ENCODE measurements around the gene TTC16.
"Not testable (repeated sequence)": the region's sequence is repeated elsewhere in the genome, so short reads cannot be mapped to it uniquely, and the experiment has no call there.

Gene TTC16

DNA sequence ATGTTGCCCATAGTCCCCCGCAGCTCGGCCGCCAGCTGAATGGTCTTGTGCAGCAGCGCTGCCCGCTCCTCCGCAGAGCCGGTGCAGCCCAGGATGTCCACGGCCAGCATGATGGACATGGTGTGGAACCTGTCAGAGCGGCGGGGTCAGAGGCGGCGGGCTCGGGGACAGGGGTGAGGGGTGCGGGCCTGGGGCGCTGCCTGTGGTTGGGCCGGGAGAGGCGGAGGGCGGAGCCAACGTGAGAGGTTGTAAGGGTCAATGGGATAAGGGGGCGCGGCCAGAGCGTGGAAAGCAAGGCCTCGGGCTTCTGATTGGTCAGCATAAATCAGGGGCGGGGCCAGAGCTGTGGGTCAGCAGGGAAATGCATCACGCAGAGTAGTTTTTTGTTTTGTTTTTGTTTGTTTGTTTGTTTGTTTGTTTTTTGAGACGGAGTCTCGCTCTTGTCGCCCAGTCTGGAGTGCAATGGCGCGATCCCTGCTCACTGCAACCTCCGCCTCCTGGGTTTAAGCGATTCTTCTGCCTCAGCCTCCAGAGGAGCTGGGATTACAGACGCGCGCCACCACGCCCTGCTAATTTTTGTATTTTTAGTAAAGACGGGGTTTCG, 26.1 kb downstream of the TTC16 start:
- peak; percentile 74 for DNase-seq (ENCODE audit: low read depth, low spot score)

GRCh38 chr9:127742435-127743088, 26.7 kb downstream of the TTC16 start:
- peak; percentile 87 for DNase-seq (ENCODE audit: low read depth, low spot score)

GRCh38 chr9:127744398-127745110, 28.7 kb downstream of the TTC16 start:
- no peak for DNase-seq (ENCODE audit: low read depth, low spot score)

GRCh38 chr9:127746959-127747569, 31.2 kb downstream of the TTC16 start:
- no peak for DNase-seq (ENCODE audit: low read depth, low spot score)

DNA sequence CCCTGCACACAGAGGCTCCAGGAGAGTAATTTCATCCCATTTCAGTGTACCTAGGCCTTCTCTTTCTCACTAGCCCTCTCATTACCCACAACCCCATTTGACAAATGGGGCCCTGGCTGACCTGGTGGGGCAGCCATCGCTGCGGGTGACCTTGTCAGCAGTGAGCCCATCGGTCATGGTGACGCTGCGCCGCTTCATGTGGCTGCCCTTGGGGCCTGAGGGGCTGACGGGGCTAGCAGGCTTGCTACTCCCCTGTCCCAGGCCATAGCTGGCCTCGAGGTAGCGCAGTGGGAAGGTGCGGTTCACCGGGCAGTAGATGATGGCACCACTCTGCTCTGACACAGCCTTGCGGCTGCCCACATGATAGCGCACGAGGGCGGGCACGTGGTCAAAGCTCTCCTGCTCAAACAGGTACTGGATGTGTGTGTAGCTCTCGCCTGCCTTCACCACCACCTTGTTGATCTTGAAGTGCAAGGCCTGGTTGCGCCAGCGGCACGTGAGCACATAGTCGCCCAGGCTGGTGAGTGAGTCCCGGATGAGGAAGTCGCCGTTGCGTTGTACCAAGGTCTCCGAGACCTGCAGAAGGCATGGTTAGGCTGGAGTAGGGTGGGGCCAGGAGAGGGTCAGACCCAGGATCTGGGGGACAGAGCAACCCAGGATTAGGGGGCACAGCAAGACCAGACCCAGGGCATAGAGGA, 33.4 kb downstream of the TTC16 start:
- DNase-seq (ENCODE audit: low read depth, low spot score) = no peak

GRCh38 chr9:127751269-127752054, 35.6 kb downstream of the TTC16 start:
- DNase-seq (ENCODE audit: low read depth, low spot score) = peak; percentile 62

- DNase-seq (ENCODE audit: low read depth, low spot score) = no peak
Measured at GRCh38 chr9:127753148-127753547, 37.3 kb downstream of the TTC16 start.

DNA sequence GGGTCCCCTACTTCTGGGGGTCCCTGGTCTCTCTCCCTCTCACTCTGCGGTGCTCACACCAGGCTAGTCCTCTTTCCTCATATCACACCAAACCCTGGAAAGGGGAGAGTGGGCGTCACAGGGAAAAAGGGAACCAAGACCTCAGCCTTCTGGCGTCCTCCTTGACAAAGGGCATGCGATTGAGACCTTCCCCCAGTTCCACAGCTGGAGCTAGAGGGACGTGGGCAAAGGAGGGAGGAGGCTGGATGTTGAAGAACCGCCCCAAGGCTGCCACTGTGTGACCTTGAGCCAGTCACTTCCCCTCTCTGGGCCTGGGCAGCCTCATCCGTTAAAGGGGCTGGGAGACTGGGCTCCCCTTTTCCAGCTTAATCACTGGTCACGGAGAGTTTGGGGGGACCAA, 37.7 kb downstream of the TTC16 start:
- no peak for DNase-seq (ENCODE audit: low read depth, low spot score)

DNA sequence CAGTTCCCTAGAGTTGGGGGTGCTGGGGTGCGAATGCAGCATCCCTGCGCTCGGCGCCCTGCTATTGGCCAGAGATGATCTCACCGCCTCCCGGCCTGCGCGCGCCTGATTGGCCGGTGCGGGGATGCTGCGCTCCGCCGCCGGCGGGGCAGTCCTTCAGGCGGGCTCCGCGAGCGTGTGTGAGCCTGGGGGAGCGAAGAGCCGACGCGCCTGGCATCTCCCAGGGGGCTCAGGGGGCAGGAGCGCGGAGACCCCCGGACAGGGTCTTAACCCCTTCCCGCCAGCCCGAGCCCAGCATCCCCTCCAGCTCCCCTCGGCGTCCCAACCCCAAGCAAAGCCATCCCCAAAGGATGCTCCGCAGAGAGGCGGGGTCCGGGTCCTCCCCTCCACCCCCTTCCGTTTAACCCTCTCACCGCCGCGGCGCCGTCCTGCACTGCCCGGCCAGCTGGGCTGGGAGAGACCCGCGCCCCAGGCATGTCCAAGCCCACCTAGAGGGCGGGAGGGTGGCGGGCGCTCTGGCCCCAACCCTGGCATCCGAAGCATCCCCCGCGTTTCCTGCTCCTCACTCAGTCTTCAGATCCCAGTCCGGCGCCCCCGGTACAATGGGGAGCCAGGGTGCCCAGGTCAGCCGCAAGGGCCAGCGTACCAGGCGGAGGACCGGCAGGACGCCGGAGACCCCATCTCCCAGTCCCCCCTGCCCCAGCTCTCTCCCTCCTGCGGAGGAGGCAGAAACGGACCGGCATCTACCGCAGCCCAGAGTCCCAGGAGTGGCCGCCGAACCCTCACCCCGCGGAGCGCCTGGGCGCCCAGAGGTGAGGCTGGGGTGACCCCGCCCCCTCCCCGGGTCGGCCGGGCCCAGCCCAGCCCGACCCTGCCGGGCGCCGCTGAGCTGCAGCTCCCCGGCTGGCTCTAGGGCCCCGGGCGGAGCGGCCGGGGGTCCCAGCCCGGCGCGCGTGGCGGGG, 38.5 kb downstream of the TTC16 start:
- DNase-seq (ENCODE audit: low read depth, low spot score) = peak; percentile 52

- no peak for DNase-seq (ENCODE audit: low read depth, low spot score)
Measured at GRCh38 chr9:127755061-127756060, 39.5 kb downstream of the TTC16 start.

GRCh38 chr9:127756233-127756632, 40.4 kb downstream of the TTC16 start:
- DNase-seq (ENCODE audit: low read depth, low spot score) = no peak

DNA sequence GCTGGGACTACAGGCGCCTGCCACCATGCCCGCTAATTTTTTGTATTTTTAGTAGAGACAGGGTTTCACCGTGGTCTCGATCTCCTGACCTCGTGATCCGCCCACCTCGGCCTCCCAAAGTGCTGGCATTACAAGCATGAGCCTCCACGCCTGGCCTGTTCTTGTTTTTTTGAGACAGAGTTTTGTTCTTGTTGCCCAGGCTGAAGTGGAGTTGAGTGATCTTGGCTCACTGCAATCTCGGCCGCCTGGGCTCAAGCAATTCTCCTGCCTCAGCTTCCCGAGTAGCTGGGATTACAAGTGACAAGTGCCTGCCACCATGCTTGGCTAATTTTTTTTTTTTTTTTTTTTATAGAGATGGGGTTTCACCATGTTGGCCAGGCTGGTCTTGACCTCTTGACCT, 40.9 kb downstream of the TTC16 start:
- DNase-seq (ENCODE audit: low read depth, low spot score) = not testable (repeated sequence)

GRCh38 chr9:127758843-127759242, 43.0 kb downstream of the TTC16 start:
- DNase-seq (ENCODE audit: low read depth, low spot score) = no peak

GRCh38 chr9:127761061-127761460, 45.2 kb downstream of the TTC16 start:
- DNase-seq (ENCODE audit: low read depth, low spot score) = no peak

DNA sequence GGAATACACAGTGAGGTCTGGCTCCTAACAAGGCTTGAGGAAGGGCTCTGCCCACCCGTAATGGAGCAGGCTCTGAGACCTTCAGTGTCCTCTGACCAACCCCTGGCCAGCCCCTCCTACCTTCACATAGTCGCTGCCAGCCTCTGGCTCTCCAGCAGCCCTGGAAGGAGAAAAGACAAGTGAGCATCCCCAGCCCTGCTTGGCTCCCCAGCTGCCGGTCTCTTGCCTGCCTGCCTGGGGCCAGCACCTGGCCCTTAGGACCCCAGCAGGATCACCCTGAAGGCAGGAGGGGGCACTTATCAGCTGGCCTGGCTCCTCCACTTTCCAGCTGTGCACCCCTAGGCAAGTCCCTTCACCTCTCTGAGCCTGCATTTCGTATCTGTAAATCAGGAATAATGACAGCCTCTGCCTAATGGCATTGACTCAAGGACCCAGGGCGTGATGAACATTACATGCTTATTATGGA, 45.6 kb downstream of the TTC16 start:
- DNase-seq (ENCODE audit: low read depth, low spot score) = no peak

- DNase-seq (ENCODE audit: low read depth, low spot score) = no peak
Measured at GRCh38 chr9:127762111-127762676, 46.3 kb downstream of the TTC16 start.

DNA sequence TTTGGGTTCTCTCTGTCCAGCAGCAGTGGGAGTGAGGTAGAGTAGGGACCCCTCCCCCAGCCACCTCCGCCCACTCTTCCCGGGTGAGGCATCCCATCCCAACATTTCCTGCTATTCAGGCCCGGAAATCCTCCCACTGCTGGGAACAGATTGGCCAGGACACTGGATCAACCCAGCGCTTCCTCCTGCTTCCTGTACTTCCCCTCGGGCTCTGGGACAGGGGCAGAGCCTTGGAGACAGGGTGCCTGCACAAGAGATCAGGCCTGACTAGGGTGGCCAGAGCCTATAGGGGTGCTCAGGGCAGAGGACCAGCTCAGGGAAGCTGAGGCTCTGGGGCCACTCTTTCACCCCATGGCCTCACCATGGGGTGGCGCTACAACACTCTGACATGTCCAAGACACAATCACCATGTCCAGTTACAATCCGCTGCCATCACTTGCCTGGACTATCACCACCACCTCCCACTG, 48.1 kb downstream of the TTC16 start:
- DNase-seq (ENCODE audit: low read depth, low spot score) = no peak

DNA sequence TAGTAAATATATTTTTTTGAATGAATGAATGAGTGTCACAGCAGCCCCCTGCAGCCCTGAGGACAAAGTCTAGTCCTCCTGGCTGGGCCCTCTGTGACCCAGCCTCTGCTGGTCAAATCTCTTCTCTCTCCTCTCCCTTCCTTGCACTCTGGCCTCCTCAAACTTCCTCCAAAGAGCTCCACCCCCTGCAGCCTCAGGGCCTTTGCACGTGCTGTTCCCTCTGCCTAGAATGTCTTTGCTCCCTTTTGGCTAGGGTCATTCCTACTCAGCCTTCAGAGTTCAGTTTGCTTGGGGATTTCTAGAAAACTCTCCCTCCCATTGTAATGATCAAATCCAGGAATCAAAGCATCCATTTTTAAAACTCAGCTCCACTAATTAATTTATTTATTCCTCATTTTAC, 49.5 kb downstream of the TTC16 start:
- no peak for DNase-seq (ENCODE audit: low read depth, low spot score)
